DOHH2 (cell line): ENCODE measurements around the gene BLOC1S5.
"Not testable (repeated sequence)": the region's sequence is repeated elsewhere in the genome, so short reads cannot be mapped to it uniquely, and the experiment has no call there.

Experiments
- CTCF ChIP-seq: fragments of 200-600 bp; sonication (generic); IDR thresholded peaks from one replicate; pipeline ENCODE4 v1.5.1; 2014; ENCODE audit warnings: antibody characterized with exemption, mild to moderate bottlenecking, low read depth, low read length; ENCODE audit not compliant: poor library complexity, severe bottlenecking
- EZH2phosphoT487 ChIP-seq: fragments of 200-600 bp; sonication (generic); IDR thresholded peaks from 2 replicates; pipeline ENCODE4 v1.6.1; 2017; ENCODE audit warnings: borderline replicate concordance, mild to moderate bottlenecking, antibody characterized with exemption, low read length, moderate library complexity, mixed read lengths

DNA sequence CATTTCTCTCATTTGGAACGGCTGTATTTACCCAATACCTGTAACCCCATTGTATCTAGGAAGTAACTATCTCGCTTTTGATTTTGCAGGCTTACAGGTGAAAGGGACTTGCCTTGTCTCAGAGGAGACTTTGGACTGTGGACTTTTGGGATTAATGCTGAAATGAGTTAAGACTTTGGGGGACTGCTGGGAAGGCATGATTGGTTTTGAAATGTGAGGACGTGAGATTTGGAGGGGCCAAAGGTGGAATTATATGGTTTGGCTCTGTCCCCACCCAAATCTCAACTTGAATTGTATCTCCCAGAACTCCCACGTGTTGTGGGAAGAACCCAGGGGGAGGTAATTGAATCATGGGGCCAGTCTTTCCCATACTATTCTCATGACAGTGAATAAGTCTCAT is 18.4 kb downstream of the BLOC1S5 start:
- TF ChIP-seq CTCF, EZH2phosphoT487: not testable (repeated sequence)
